Mesothelial cell of epicardium (in vitro differentiated cells): ENCODE results near the gene PLCB4. TPM values are rescaled to one million over a fixed set of nuclear protein-coding genes. Genes with fewer than 3 reads are reported as not detected.

Experiments
- DNase-seq, 2 experiments: peaks; one replicate each; pipeline ENCODE4 v3.0.0; 2021; ENCODE audit warnings: low spot score in 2 of 2; ENCODE audit not compliant: unreplicated experiment in 2 of 2
- H3K27ac Mint-ChIP-seq: 2 replicates; pipeline ENCODE4 v1.8.0; 2021; ENCODE audit warnings: mixed read lengths
- H3K27me3 Mint-ChIP-seq: 2 replicates; pipeline ENCODE4 v1.8.0; 2021; ENCODE audit warnings: low read depth, mixed read lengths
- H3K36me3 Mint-ChIP-seq: 2 replicates; pipeline ENCODE4 v1.8.0; 2021; ENCODE audit warnings: mixed read lengths
- H3K4me1 Mint-ChIP-seq: 2 replicates; pipeline ENCODE4 v1.8.0; 2021; ENCODE audit warnings: mixed read lengths
- H3K4me3 Mint-ChIP-seq: 2 replicates; pipeline ENCODE4 v1.8.0; 2021; ENCODE audit warnings: mild to moderate bottlenecking, moderate library complexity, mixed read lengths
- H3K9me3 Mint-ChIP-seq: 2 replicates; pipeline ENCODE4 v1.8.0; 2021; ENCODE audit warnings: mixed read lengths
- CTCF ChIP-seq: fragments of 200-600 bp; sonication (generic); IDR thresholded peaks from one replicate; pipeline ENCODE4 v1.5.0; 2021; ENCODE audit warnings: antibody characterized with exemption; ENCODE audit not compliant: unreplicated experiment
- total RNA-seq: library from RNA; stranded (reverse); gene quantifications from 3 replicates; pipeline ENCODE4 v1.2.1, GENCODE V29; 2021

Gene PLCB4
- total RNA-seq, 1 donor from 2014 or later: 14.0 TPM

- TF ChIP-seq CTCF: no peak
- Mint-ChIP-seq H3K27ac (no peak overlapping the region), H3K9me3 (no peaks in the 10 kb centered on the region), H3K4me1 (no peaks in the 10 kb centered on the region), H3K27me3 (no peaks in the 10 kb centered on the region), H3K4me3 (no peak overlapping the region), H3K36me3 (no peaks in the 10 kb centered on the region)
- DNase-seq: no peak
Measured at GRCh38 chr20:9103955-9104354, 35.1 kb downstream of the PLCB4 start.

- H3K9me3 Mint-ChIP-seq: no peaks in the 10 kb centered on the region
- DNase-seq: no peak
- H3K4me3 Mint-ChIP-seq: no peak overlapping the region
- H3K36me3 Mint-ChIP-seq: no peaks in the 10 kb centered on the region
- no peak overlapping the region for H3K27ac Mint-ChIP-seq
- no peaks in the 10 kb centered on the region for H3K27me3 Mint-ChIP-seq
- H3K4me1 Mint-ChIP-seq: peaks cover 23% of the 10 kb centered on the region
- TF ChIP-seq CTCF: no peak
Measured at GRCh38 chr20:9108260-9108659, 39.4 kb downstream of the PLCB4 start.

GRCh38 chr20:9109566-9109965 lies 40.7 kb downstream of the PLCB4 start:
- no peak overlapping the region for H3K27ac Mint-ChIP-seq

GRCh38 chr20:9110365-9110764 lies 41.5 kb downstream of the PLCB4 start:
- Mint-ChIP-seq H3K27ac (no peak overlapping the region), H3K4me3 (no peak overlapping the region), H3K9me3 (no peaks in the 10 kb centered on the region), H3K36me3 (no peaks in the 10 kb centered on the region), H3K4me1 (peaks cover 30% of the 10 kb centered on the region), H3K27me3 (no peaks in the 10 kb centered on the region)
- TF ChIP-seq CTCF: no peak
- DNase-seq: no peak

More at GRCh38 chr20:9109566-9109965, 40.7 kb downstream of the PLCB4 start:
- Mint-ChIP-seq H3K27me3 (no peaks in the 10 kb centered on the region), H3K4me1 (peaks cover 30% of the 10 kb centered on the region), H3K36me3 (no peaks in the 10 kb centered on the region), H3K9me3 (no peaks in the 10 kb centered on the region), H3K4me3 (no peak overlapping the region)
- TF ChIP-seq CTCF: no peak
- DNase-seq: no peak

GRCh38 chr20:9110916-9111432 lies 42.1 kb downstream of the PLCB4 start:
- no peak overlapping the region for H3K27ac Mint-ChIP-seq
- H3K36me3 Mint-ChIP-seq: no peaks in the 10 kb centered on the region
- no peaks in the 10 kb centered on the region for H3K9me3 Mint-ChIP-seq
- DNase-seq: no peak
- H3K27me3 Mint-ChIP-seq: no peaks in the 10 kb centered on the region
- no peak overlapping the region for H3K4me3 Mint-ChIP-seq
- H3K4me1 Mint-ChIP-seq: peaks cover 30% of the 10 kb centered on the region
- TF ChIP-seq CTCF: no peak
